Measurements from ENCODE around the gene SCYL1. TPM values are rescaled to one million over a fixed set of nuclear protein-coding genes. Genes with fewer than 3 reads are reported as not detected.
A peak's percentile ranks its signal among the peaks of the same experiment; 100 is the strongest.

SCYL1 gene
- total and polyA plus RNA-seq, 2 of the 4 experiments (the other 2 are of a cell fraction), result 96.4 to 150 TPM

DNA sequence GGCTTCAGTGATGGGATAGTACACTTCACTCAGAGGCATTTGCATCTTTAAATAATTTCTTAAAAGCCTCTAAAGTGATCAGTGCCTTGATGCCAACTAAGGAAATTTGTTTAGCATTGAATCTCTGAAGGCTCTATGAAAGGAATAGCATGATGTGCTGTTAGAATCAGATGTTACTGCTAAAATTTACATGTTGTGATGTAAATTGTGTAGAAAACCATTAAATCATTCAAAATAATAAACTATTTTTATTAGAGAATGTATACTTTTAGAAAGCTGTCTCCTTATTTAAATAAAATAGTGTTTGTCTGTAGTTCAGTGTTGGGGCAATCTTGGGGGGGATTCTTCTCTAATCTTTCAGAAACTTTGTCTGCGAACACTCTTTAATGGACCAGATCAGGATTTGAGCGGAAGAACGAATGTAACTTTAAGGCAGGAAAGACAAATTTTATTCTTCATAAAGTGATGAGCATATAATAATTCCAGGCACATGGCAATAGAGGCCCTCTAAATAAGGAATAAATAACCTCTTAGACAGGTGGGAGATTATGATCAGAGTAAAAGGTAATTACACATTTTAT lies 21.4 kb upstream of the SCYL1 start:
- Histone ChIP-seq H4K8ac (ENCODE audit: low read depth in 2 of 2, low read length in 2 of 2) (no peak overlapping the region), H3K18ac (ENCODE audit: low read depth, low read length) (no peak overlapping the region), H3K4ac (ENCODE audit: low read depth, low read length) (no peak overlapping the region), H3K4me1 (ENCODE audit: control insufficient read depth, insufficient read depth, low read length) (no peaks in the 10 kb centered on the region), H3K23ac (ENCODE audit: low read depth, low read length) (peak overlapping the region; percentile 62; the same call in 1 of the 2 replicates), H3K27ac (ENCODE audit: insufficient read depth, low read length) (peak overlapping the region; percentile 11; the same call in 1 of the 2 replicates), H3K9me3 (ENCODE audit: control insufficient read depth, insufficient read depth, low read length) (no peaks in the 10 kb centered on the region), H3K4me3 (ENCODE audit: insufficient read depth, low read depth, low read length) (peak overlapping the region; percentile 72), H3K4me2 (ENCODE audit: low read depth, low read length) (peak overlapping the region; percentile 81; the same call in 1 of the 2 replicates), H3K9me1 (ENCODE audit: insufficient read depth, low read length) (no peaks in the 10 kb centered on the region), H3K9ac (ENCODE audit: low read depth, low read length) (peak overlapping the region; percentile 97), H3K79me1 (ENCODE audit: low read depth in 1 of 2, low read length in 2 of 2) (peaks cover 0 to 21% of the 10 kb centered on the region in 2 experiments; a peak in 2 of 4 replicates), H2BK15ac (ENCODE audit: low read depth, low read length) (no peak overlapping the region), H2BK20ac (ENCODE audit: low read depth, low read length) (no peak overlapping the region), H4K20me1 (ENCODE audit: insufficient read depth, low read length) (peaks cover 86% of the 10 kb centered on the region), H2BK120ac (ENCODE audit: low read depth, low read length) (no peak overlapping the region), H3K36me3 (ENCODE audit: control insufficient read depth, insufficient read depth, low read length) (peaks cover 51% of the 10 kb centered on the region), H2AK5ac (ENCODE audit: low read depth, low read length) (no peak overlapping the region), H3K14ac (replicated peaks; ENCODE audit: low read depth, low read length) (peak overlapping the region; percentile 91), H4K91ac (ENCODE audit: insufficient read depth, low read depth, low read length) (no peak overlapping the region), H3K56ac (ENCODE audit: extremely low read depth, insufficient read depth, low read length) (peak overlapping the region; percentile 67), H3K27me3 (ENCODE audit: control insufficient read depth, insufficient read depth, low read length) (no peaks in the 10 kb centered on the region), H2AFZ (replicated peaks; ENCODE audit: low read length, poor library complexity) (no peak overlapping the region), H2BK5ac (ENCODE audit: low read depth, low read length, poor library complexity, severe bottlenecking) (peak overlapping the region; percentile 96), H2AK9ac (replicated peaks; ENCODE audit: low read depth, low read length, poor library complexity) (no peak overlapping the region), H4K5ac (ENCODE audit: low read depth, low read length) (no peak overlapping the region)
- no CpG with 5 or more reads among the region's 3 CpGs for WGBS, 2 experiments (ENCODE audit: extremely low coverage in 2 of 2, insufficient read length in 1 of 2)
- ATAC-seq (ENCODE audit: low read depth) (no peak), DNase-seq (peak; percentile 33)
- in situ Hi-C loops (cut with MboI; ENCODE audit: low sequenced_read_pairs), result no loop called here
- no TSS peak for BruUV-seq (replicated peaks)
- TF ChIP-seq CEBPB (IDR thresholded peaks at IDR 0.05; ENCODE audit: low read depth, low read length) (no peak), RFX5 (IDR thresholded peaks at IDR 0.05; ENCODE audit: low read depth, low read length) (no peak), POLR2A (IDR thresholded peaks at IDR 0.05; ENCODE audit: low read depth, low read length) (no peak), NFE2L2 (IDR thresholded peaks at IDR 0.05; ENCODE audit: low read depth, low read length) (no peak), MAFK (IDR thresholded peaks at IDR 0.05; ENCODE audit: low read depth, low read length) (no peak), BHLHE40 (IDR thresholded peaks at IDR 0.05; ENCODE audit: low read depth, low read length) (no peak), MXI1 (IDR thresholded peaks at IDR 0.05; ENCODE audit: borderline replicate concordance, low read depth, low read length) (no peak), RCOR1 (IDR thresholded peaks at IDR 0.05; ENCODE audit: insufficient replicate concordance, low read length) (no peak), MAZ (IDR thresholded peaks at IDR 0.05; ENCODE audit: borderline replicate concordance, low read depth, low read length) (no peak), RAD21 (IDR thresholded peaks at IDR 0.05; ENCODE audit: low read length) (no peak), CHD1 (IDR thresholded peaks at IDR 0.05; ENCODE audit: low read depth, low read length) (no peak)
- TF ChIP-seq, protein P1, sequence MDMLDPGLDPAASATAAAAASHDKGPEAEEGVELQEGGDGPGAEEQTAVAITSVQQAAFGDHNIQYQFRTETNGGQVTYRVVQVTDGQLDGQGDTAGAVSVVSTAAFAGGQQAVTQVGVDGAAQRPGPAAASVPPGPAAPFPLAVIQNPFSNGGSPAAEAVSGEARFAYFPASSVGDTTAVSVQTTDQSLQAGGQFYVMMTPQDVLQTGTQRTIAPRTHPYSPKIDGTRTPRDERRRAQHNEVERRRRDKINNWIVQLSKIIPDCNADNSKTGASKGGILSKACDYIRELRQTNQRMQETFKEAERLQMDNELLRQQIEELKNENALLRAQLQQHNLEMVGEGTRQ (IDR thresholded peaks at IDR 0.05; ENCODE audit: low read depth, low read length), result no peak
- TF ChIP-seq, protein P2, sequence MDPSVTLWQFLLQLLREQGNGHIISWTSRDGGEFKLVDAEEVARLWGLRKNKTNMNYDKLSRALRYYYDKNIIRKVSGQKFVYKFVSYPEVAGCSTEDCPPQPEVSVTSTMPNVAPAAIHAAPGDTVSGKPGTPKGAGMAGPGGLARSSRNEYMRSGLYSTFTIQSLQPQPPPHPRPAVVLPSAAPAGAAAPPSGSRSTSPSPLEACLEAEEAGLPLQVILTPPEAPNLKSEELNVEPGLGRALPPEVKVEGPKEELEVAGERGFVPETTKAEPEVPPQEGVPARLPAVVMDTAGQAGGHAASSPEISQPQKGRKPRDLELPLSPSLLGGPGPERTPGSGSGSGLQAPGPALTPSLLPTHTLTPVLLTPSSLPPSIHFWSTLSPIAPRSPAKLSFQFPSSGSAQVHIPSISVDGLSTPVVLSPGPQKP (IDR thresholded peaks at IDR 0.05; ENCODE audit: borderline replicate concordance, low read depth, low read length), result no peak
- TF ChIP-seq, protein P3, sequence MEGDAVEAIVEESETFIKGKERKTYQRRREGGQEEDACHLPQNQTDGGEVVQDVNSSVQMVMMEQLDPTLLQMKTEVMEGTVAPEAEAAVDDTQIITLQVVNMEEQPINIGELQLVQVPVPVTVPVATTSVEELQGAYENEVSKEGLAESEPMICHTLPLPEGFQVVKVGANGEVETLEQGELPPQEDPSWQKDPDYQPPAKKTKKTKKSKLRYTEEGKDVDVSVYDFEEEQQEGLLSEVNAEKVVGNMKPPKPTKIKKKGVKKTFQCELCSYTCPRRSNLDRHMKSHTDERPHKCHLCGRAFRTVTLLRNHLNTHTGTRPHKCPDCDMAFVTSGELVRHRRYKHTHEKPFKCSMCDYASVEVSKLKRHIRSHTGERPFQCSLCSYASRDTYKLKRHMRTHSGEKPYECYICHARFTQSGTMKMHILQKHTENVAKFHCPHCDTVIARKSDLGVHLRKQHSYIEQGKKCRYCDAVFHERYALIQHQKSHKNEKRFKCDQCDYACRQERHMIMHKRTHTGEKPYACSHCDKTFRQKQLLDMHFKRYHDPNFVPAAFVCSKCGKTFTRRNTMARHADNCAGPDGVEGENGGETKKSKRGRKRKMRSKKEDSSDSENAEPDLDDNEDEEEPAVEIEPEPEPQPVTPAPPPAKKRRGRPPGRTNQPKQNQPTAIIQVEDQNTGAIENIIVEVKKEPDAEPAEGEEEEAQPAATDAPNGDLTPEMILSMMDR (conservative IDR thresholded peaks at IDR 0.05; ENCODE audit: low read depth, low read length), result no peak
- ChIA-PET CTCF (no interaction called here), POLR2A (ENCODE audit: unreplicated experiment) (interaction anchor here (0.5 to 14.2 kb wide), 10 partner anchors 14 to 743 kb away, joined by 3 to 494 read pairs (median 4); partner anchors contain the start of gene ZNRD2)
- intact Hi-C loops (cut with micrococcal nuclease), result no loop called here
- dilution Hi-C loops (cut with HindIII; ENCODE audit: low sequenced_read_pairs, unreplicated experiment), result no loop called here

Data from IMR-90 (cell line).